Heart right ventricle (tissue), 16 donors: ENCODE data around the gene ABHD17B. TPM values are rescaled to one million over a fixed set of nuclear protein-coding genes. Genes with fewer than 3 reads are reported as not detected.

Source experiments
- ATAC-seq, 8 donors: fragments of 200-7000 bp; cut with Tn5 transposase; one replicate each; pipeline ENCODE4 v1.9.1; 2020; ENCODE audit warnings: mild to moderate bottlenecking in 8 of 8, moderate library complexity in 8 of 8, moderate number of reproducible peaks in 1 of 8
- DNase-seq, 2 donors: peaks; one replicate each; pipeline ENCODE4 v3.0.0-alpha.2; 2020
- H3K27ac ChIP-seq, 10 donors: fragments of 200-600 bp; sonication (generic) in 2 of 10; one replicate each; pipeline versions ENCODE4 v1.5.0 to v1.8.0; 2020 to 2022; ENCODE audit warnings: mild to moderate bottlenecking in 3 of 10
- H3K27me3 ChIP-seq, 7 donors: fragments of 200-600 bp; one replicate each; pipeline ENCODE4 v1.8.0; 2021 to 2022; ENCODE audit warnings: mild to moderate bottlenecking in 2 of 7
- H3K36me3 ChIP-seq, 9 donors: fragments of 200-600 bp; sonication (generic) in 1 of 9; one replicate each; pipeline versions ENCODE4 v1.5.0 to v1.8.0; 2020 to 2022; ENCODE audit warnings: mild to moderate bottlenecking in 2 of 9
- H3K4me1 ChIP-seq, 9 donors: fragments of 200-600 bp; sonication (generic) in 1 of 9; one replicate each; pipeline versions ENCODE4 v1.5.0 to v1.8.0; 2020 to 2022; ENCODE audit warnings: mild to moderate bottlenecking in 4 of 9
- H3K4me3 ChIP-seq, 10 donors: fragments of 200-600 bp; sonication (generic) in 2 of 10; one replicate each; pipeline versions ENCODE4 v1.5.0 to v1.8.0; 2020 to 2022; ENCODE audit warnings: mild to moderate bottlenecking in 7 of 10, moderate library complexity in 2 of 10
- H3K9me3 ChIP-seq, 11 donors: fragments of 200-600 bp in 10 of 11; sonication (generic) in 2 of 11; one replicate each; pipeline versions ENCODE4 v1.5.0 to v1.8.0; 2013 to 2022; ENCODE audit warnings: mild to moderate bottlenecking in 2 of 11, control low read depth in 1 of 11, moderate library complexity in 1 of 11
- CTCF ChIP-seq, 9 donors: fragments of 200-600 bp; sonication (generic) in 2 of 9; IDR thresholded peaks; one replicate each; pipeline versions ENCODE4 v1.5.0 to v1.8.0; 2021 to 2022; ENCODE audit warnings: antibody characterized with exemption in 9 of 9, mild to moderate bottlenecking in 5 of 9, moderate library complexity in 1 of 9
- WGBS, 2 donors: extraction: QIAGEN DNeasy Blood & Tissue Kit; methylation state at CpG; one replicate each; pipeline ENCODE4 v1.1.7; 2013; ENCODE audit warnings: inconsistent platforms in 1 of 2; 5-methylcytosine and 5-hydroxymethylcytosine counted together
- intact Hi-C, 10 donors: fragments of 100-400 bp; cut with DNase I; formaldehyde crosslinking; loops; one replicate each; pipeline versions ENCODE4 v1.11.1 to v1.14.2; 2022
- polyA plus RNA-seq, 2 donors: library from polyadenylated mRNA; stranded (reverse); fragments of 200-250 nt; gene quantifications; one replicate each; pipeline ENCODE4 v1.2.3, GENCODE V29; 2013
- total RNA-seq, 10 donors: library from RNA; stranded (reverse); fragmentation: NEBNext Ultra II Directional in 3 of 10; extraction: Animal tissue kit (Norgen Biotek cat#: 25700) in 3 of 10; gene quantifications; one replicate each; pipeline versions ENCODE4 v1.2.1 to v1.2.4, GENCODE V29; 2021 to 2023
- donor health status: Arrhythmogenic right ventricular cardiomyopathy.
- donor health status: ischemic (EF 13 %, LVEDD 7.1; RV severe dilation, severe dysfunction).
- donor health status: healthy with polysubstance abuse.
- donor health status: DM: no; HTN: yes; CAD: no.
- donor health status: DM: no; HTN: no; CAD: no.
- donor health status: ischemic (EF 25% LVEDD 6.9; RV normal size, moderate dysfunction).
- donor health status: ischemic (EF 25% LVEDD 5.7; RV mildly dilated, moderate dysfunction).
- donor health status: healthy.
- donor health status: DM: yes; HTN: yes; CAD: no.
- donor health status: Ischemic cardiomyopathy.
- donor health status: ischemic (EF 35%, LVEDD 5.7; RV mildly dilated, moderate dysfunction).
- donor health status: nonischemic (EF 11% LVEDD 7.7; RV severe dilation, severe dysfunction).
- donor health status: DM: yes; HTN: yes; CAD: no.
- donor health status: PGD.
- donor health status: ischemic (EF 29% LVEDD 5.4; RV normal size, mild dysfunction).
- donor health status: nonischemic (EF 23%, LVEDD 6.1; RV moderate dilation, normal function).

ABHD17B gene
- total and polyA plus RNA-seq, 12 donors = 2.6 to 14.8 (median 9.6) TPM

- Histone ChIP-seq H3K27ac (no peak overlapping the region), H3K27me3 (no peaks in the 10 kb centered on the region), H3K36me3 (peaks cover 0 to 17% (median 0%) of the 10 kb centered on the region in 9 donors), H3K4me1 (peaks cover 0 to 14% (median 3%) of the 10 kb centered on the region in 9 donors), H3K9me3 (no peaks in the 10 kb centered on the region), H3K4me3 (no peak overlapping the region)
- DNase-seq = no peak
- no peak for ATAC-seq
- intact Hi-C loops = no loop called here
- no peak for TF ChIP-seq CTCF (IDR thresholded peaks at IDR 0.05)
Measured at GRCh38 chr9:71921190-71921814, 10.3 kb upstream of the ABHD17B start.

DNA sequence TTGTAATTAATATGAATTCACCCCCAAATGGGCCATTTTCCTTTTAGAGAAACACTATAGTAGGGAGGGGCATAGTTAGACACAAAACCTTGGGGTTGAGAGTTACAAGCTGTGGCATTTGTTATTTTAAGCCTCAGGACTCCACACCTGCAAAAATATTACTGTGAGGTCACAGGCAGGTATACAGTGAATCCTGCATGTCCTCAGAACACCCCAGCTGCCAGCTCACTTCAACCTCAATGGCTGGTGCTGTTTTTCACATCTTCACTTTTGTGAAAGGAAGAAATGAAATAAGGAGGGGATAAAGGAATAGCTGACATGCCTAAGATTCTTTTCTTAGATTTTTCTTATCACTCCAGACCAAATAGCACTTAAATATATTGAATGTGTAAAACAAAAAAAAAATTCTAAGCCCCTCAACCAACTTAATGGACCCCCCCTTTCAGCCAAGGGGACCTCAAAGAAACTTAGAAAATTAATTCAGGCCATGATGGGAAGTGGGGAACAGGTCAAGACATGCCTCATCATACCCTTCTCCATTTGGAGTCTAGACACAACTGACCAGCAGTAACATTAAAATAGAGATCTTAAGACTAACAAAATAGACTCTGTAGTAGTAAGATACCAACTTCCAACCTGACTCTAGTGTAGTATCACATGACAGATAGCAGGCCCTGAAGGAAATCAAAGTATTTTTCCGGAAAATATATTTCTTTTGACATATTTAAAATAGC, 9.6 kb upstream of the ABHD17B start:
- intact Hi-C loops = no loop called here
- WGBS, 2 donors = 89 to 90% methylated on average over 1 of the region's 1 CpG
- Histone ChIP-seq H3K9me3 (no peaks in the 10 kb centered on the region), H3K27me3 (no peaks in the 10 kb centered on the region), H3K36me3 (peaks cover 0 to 17% (median 0%) of the 10 kb centered on the region in 9 donors), H3K4me1 (peaks cover 0 to 20% (median 3%) of the 10 kb centered on the region in 9 donors), H3K27ac (no peak overlapping the region), H3K4me3 (no peak overlapping the region)
- no peak for TF ChIP-seq CTCF (IDR thresholded peaks at IDR 0.05)
- DNase-seq = no peak
- no peak for ATAC-seq

DNA sequence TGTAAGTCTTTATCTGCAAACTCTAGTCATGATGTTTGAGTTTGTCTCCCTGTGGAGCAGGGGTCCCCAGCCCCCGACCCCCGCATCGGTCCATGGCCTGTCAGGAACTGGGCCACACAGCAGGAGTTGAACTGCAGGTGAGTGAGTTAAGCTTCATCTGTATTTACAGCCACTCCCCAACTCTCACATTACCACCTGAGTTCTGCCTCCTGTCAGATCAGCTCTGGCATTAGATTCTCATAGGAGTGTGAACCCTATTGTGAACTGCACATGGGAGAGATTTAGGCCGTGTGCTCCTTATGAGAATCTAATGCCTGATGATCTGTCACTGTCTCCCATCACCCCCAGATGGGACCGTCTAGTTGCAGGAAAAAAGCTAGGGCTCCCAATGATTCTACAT, 7.4 kb upstream of the ABHD17B start:
- Histone ChIP-seq H3K36me3 (peaks cover 0 to 17% (median 0%) of the 10 kb centered on the region in 9 donors), H3K4me3 (no peak overlapping the region), H3K27me3 (no peaks in the 10 kb centered on the region), H3K9me3 (no peaks in the 10 kb centered on the region), H3K4me1 (peaks cover 0 to 35% (median 13%) of the 10 kb centered on the region in 9 donors), H3K27ac (no peak overlapping the region)
- intact Hi-C loops = loop anchor here in 5 of 10 donors (10.0 kb wide), 4 partner anchors 66 to 446 kb away; partner anchors contain the start of gene ZFAND5 (in 3 of the 5)
- no peak for ATAC-seq
- no peak for DNase-seq
- no peak for TF ChIP-seq CTCF (IDR thresholded peaks at IDR 0.05)
- 90 to 98% methylated on average over 5 of the region's 5 CpGs for WGBS, 2 donors

- H3K4me1 ChIP-seq = peaks cover 0 to 49% (median 28%) of the 10 kb centered on the region in 9 donors
- intact Hi-C loops = loop anchor here in 5 of 10 donors (10.0 kb wide), 4 partner anchors 68 to 448 kb away; partner anchors contain the start of gene ZFAND5 (in 3 of the 5)
- TF ChIP-seq CTCF (IDR thresholded peaks at IDR 0.05) = no peak
- peaks cover 0 to 17% (median 0%) of the 10 kb centered on the region in 9 donors for H3K36me3 ChIP-seq
- no peak overlapping the region for H3K27ac ChIP-seq
- no peaks in the 10 kb centered on the region for H3K9me3 ChIP-seq
- DNase-seq (no peak), ATAC-seq (no peak)
- H3K4me3 ChIP-seq = no peak overlapping the region
- no peaks in the 10 kb centered on the region for H3K27me3 ChIP-seq
Measured at GRCh38 chr9:71916834-71917534, 6.0 kb upstream of the ABHD17B start.
